Uterus (tissue), 2 donors: ENCODE data around the gene LYST.

Experiments
- POLR2A ChIP-seq, 2 donors: fragments of 450-650 bp; IDR thresholded peaks; one replicate each; pipeline ENCODE4 v1.6.1; 2016; ENCODE audit warnings: antibody characterized with exemption in 2 of 2, mild to moderate bottlenecking in 1 of 2, moderate library complexity in 1 of 2
- TF ChIP-seq, protein P1 (sequence below), 4 experiments: fragments of 200-600 bp in 2 of 4; fragments of 450-650 bp in 2 of 4; sonication (generic) in 2 of 4; IDR thresholded peaks; one replicate each; pipeline ENCODE4 v1.5.1; 2016 to 2019; ENCODE audit warnings: antibody characterized with exemption in 4 of 4, mild to moderate bottlenecking in 2 of 4, moderate library complexity in 1 of 4

- TF ChIP-seq, protein P1, sequence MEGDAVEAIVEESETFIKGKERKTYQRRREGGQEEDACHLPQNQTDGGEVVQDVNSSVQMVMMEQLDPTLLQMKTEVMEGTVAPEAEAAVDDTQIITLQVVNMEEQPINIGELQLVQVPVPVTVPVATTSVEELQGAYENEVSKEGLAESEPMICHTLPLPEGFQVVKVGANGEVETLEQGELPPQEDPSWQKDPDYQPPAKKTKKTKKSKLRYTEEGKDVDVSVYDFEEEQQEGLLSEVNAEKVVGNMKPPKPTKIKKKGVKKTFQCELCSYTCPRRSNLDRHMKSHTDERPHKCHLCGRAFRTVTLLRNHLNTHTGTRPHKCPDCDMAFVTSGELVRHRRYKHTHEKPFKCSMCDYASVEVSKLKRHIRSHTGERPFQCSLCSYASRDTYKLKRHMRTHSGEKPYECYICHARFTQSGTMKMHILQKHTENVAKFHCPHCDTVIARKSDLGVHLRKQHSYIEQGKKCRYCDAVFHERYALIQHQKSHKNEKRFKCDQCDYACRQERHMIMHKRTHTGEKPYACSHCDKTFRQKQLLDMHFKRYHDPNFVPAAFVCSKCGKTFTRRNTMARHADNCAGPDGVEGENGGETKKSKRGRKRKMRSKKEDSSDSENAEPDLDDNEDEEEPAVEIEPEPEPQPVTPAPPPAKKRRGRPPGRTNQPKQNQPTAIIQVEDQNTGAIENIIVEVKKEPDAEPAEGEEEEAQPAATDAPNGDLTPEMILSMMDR (IDR thresholded peaks at IDR 0.05): no peak
- no peak for TF ChIP-seq POLR2A (IDR thresholded peaks at IDR 0.05)
Measured at GRCh38 chr1:235825229-235825628, 41.5 kb downstream of the LYST start.
